Measurements from ENCODE around the gene TMEM63B. TPM values are rescaled to one million over a fixed set of nuclear protein-coding genes. Genes with fewer than 3 reads are reported as not detected.

TMEM63B gene
- total RNA-seq, 1 donor from 2014 or later: 59.3 TPM

GRCh38 chr6:44186635-44187025, 59.3 kb downstream of the TMEM63B start:
- Histone ChIP-seq H3K27me3 (ENCODE audit: control insufficient read depth, insufficient read depth, low read length) (peaks cover 6% of the 10 kb centered on the region), H3K4me3 (ENCODE audit: low read depth, low read length) (no peak overlapping the region), H3K36me3 (ENCODE audit: control insufficient read depth, insufficient read depth, low read length) (no peaks in the 10 kb centered on the region)
- no peak for TF ChIP-seq CTCF (IDR thresholded peaks at IDR 0.05; ENCODE audit: insufficient read depth, low read length, poor library complexity, severe bottlenecking)
- no peak for DNase-seq (ENCODE audit: low read depth)

- no peak overlapping the region for H3K4me3 ChIP-seq (ENCODE audit: low read depth, low read length)
- H3K36me3 ChIP-seq (ENCODE audit: control insufficient read depth, insufficient read depth, low read length): no peaks in the 10 kb centered on the region
- no peak for DNase-seq (ENCODE audit: low read depth)
- no peak for TF ChIP-seq CTCF (IDR thresholded peaks at IDR 0.05; ENCODE audit: insufficient read depth, low read length, poor library complexity, severe bottlenecking)
- peaks cover 4% of the 10 kb centered on the region for H3K27me3 ChIP-seq (ENCODE audit: control insufficient read depth, insufficient read depth, low read length)
These were observed 61.5 kb downstream of the TMEM63B start for GRCh38 chr6:44188819-44189218.

GRCh38 chr6:44189257-44189656, 61.9 kb downstream of the TMEM63B start:
- H3K27me3 ChIP-seq (ENCODE audit: control insufficient read depth, insufficient read depth, low read length): peaks cover 4% of the 10 kb centered on the region
- no peak for DNase-seq (ENCODE audit: low read depth)
- H3K36me3 ChIP-seq (ENCODE audit: control insufficient read depth, insufficient read depth, low read length): no peaks in the 10 kb centered on the region
- no peak overlapping the region for H3K4me3 ChIP-seq (ENCODE audit: low read depth, low read length)
- TF ChIP-seq CTCF (IDR thresholded peaks at IDR 0.05; ENCODE audit: insufficient read depth, low read length, poor library complexity, severe bottlenecking): no peak

GRCh38 chr6:44190715-44191114, 63.4 kb downstream of the TMEM63B start:
- no peaks in the 10 kb centered on the region for H3K36me3 ChIP-seq (ENCODE audit: control insufficient read depth, insufficient read depth, low read length)
- no peak for TF ChIP-seq CTCF (IDR thresholded peaks at IDR 0.05; ENCODE audit: insufficient read depth, low read length, poor library complexity, severe bottlenecking)
- H3K4me3 ChIP-seq (ENCODE audit: low read depth, low read length): no peak overlapping the region
- peaks cover 2% of the 10 kb centered on the region for H3K27me3 ChIP-seq (ENCODE audit: control insufficient read depth, insufficient read depth, low read length)
- DNase-seq (ENCODE audit: low read depth): no peak

- H3K27me3 ChIP-seq (ENCODE audit: control insufficient read depth, insufficient read depth, low read length): no peaks in the 10 kb centered on the region
- no peak overlapping the region for H3K4me3 ChIP-seq (ENCODE audit: low read depth, low read length)
- TF ChIP-seq CTCF (IDR thresholded peaks at IDR 0.05; ENCODE audit: insufficient read depth, low read length, poor library complexity, severe bottlenecking): no peak
- DNase-seq (ENCODE audit: low read depth): no peak
- H3K36me3 ChIP-seq (ENCODE audit: control insufficient read depth, insufficient read depth, low read length): no peaks in the 10 kb centered on the region
These were observed 65.2 kb downstream of the TMEM63B start for GRCh38 chr6:44192428-44193041.

GRCh38 chr6:44193307-44193910, 66.1 kb downstream of the TMEM63B start:
- TF ChIP-seq CTCF (IDR thresholded peaks at IDR 0.05; ENCODE audit: insufficient read depth, low read length, poor library complexity, severe bottlenecking): no peak
- Histone ChIP-seq H3K36me3 (ENCODE audit: control insufficient read depth, insufficient read depth, low read length) (no peaks in the 10 kb centered on the region), H3K4me3 (ENCODE audit: low read depth, low read length) (no peak overlapping the region), H3K27me3 (ENCODE audit: control insufficient read depth, insufficient read depth, low read length) (no peaks in the 10 kb centered on the region)
- DNase-seq (ENCODE audit: low read depth): no peak

Data from kidney epithelial cell (primary cell).